GM18511 (cell line): Measurements from ENCODE around the gene PCNT.

Source experiments
- ATAC-seq: cut with Tn5 transposase; IDR thresholded peaks from one replicate; pipeline ENCODE4 v1.9.1; 2021; ENCODE audit warnings: mild to moderate bottlenecking, moderate library complexity; ENCODE audit not compliant: unreplicated experiment

The PCNT gene

GRCh38 chr21:46469275-46469674, 145.3 kb downstream of the PCNT start:
- ATAC-seq: no peak

DNA sequence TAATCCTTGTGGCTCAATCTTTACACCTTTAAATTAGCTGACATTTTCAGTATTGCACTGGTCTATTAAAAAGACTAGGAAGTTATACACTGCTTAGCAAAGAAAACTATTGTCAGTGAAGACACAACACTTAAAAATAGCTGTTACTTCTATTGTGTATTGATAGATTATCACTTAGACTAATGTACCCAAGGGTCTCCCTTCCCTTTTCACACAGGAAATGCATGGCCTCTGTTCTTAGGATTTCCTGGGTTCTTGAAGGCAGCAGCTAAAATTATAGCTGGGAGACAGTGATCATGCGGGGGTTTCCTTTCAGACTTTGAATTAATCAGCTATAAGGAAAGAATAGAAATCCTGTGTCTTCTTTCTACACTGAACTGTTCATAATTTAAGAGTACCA, 147.6 kb downstream of the PCNT start:
- no peak for ATAC-seq

GRCh38 chr21:46472246-46472645, 148.3 kb downstream of the PCNT start:
- no peak for ATAC-seq

DNA sequence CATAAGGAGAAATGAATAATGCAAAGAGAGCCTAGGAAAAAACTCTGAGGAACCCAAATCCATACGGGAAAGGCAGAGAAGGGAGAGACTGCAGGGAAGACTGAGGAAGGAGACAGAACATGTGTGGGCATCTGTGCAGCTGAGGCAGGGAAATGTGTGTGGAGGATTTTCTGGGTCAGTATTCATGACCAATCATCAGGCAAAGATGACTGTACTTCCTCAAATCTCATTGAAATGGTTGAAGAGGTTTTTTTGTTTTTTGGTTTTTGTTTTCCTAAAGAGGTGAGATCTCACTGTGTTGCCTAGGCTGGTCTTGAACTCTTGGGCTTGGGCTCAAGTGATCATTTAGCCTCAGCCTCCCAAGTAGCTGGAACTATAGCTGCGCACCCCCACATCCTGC, 150.4 kb downstream of the PCNT start:
- no peak for ATAC-seq

GRCh38 chr21:46475296-46475695, 151.3 kb downstream of the PCNT start:
- no peak for ATAC-seq

DNA sequence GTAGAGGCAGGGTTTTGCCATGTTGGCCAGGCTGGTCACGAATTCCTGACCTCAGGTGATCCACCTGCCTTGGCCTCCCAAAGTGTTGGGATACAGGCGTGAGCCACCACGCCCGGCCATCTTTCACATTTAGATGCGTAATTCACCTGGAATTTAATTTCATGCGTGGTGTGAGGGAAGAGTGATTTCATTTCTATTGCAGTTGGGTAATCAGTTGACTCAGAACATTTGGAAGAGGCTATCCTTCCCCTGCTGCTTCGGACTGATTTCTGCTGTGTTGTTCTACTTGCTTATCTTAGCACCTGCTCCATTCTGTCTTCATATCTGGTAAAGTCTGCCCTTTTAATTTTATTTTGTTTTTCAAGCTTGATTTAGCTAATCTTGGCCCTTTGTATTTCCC, 153.8 kb downstream of the PCNT start:
- no peak for ATAC-seq

- ATAC-seq: no peak
Measured at GRCh38 chr21:46478910-46479309, 155.0 kb downstream of the PCNT start.

GRCh38 chr21:46480466-46480865, 156.5 kb downstream of the PCNT start:
- ATAC-seq: no peak

- ATAC-seq: no peak
Measured at GRCh38 chr21:46482225-46482845, 158.4 kb downstream of the PCNT start.

DNA sequence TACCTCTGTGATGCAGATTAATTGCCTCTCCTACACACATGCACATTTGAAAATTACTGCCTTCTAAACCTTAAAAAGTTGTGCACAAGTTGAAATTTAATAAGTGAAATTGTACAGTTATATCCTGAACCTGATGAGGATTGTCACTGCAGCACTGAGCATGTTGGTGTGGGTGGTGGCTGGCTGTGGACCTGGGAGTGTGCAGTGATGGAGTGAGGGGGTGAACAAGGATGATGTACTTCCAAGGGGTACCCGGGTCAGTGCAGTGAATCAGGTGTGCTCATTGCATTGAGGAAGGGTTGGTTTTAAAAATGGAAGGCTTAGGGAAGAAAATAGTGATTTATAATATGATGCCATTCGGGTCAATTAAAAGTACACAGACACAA, 158.9 kb downstream of the PCNT start:
- ATAC-seq: no peak

DNA sequence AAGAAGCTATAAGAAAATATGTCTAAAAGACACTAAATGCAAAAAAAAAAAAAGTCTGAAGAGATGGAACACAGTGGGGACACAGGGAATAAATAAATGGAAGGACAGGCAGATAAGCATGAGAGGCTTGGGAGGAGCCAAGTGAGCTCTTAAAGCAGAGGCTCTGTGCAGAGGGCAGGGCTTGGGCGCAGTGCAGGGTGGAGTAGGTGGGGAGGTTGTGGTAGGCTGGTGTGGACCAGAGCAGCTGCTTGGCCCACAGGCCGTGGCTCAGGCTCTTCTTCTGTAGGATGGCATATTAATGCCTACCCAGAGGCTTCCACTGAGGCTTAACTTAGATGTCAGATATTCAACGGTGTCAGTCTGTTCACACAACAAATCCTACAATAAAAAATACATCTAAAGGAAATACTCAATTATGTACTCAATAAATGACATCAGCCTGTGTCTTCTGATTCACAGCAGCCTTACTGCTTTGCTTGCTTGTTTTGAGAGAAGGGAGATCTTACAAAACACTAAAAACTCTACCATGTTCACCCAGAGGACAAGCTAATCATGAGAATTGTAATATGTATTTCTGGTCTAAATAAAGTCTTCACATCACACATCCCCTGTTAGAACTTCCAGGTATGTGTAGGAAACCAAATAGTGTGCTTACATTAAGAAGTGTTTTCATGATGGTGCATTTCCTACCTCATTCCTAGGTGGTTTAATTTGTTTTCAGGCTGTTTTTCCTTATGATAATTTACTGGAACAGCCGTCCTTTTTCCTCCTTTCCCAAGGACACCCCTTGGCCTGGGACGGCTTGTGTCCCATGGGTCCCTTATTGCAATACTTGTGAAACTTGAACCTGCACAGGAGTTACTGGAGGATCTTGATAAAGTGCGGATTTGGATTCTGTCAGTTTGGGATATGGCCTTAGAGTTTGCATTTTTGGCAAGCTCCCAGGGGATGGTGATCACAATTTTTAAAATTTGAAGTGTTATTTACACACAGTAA, 159.6 kb downstream of the PCNT start:
- ATAC-seq: no peak

GRCh38 chr21:46486481-46487126, 162.6 kb downstream of the PCNT start:
- ATAC-seq: no peak

GRCh38 chr21:46489162-46489663, 165.3 kb downstream of the PCNT start:
- no peak for ATAC-seq

GRCh38 chr21:46489800-46490199, 165.8 kb downstream of the PCNT start:
- ATAC-seq: no peak

GRCh38 chr21:46491553-46491952, 167.6 kb downstream of the PCNT start:
- no peak for ATAC-seq

DNA sequence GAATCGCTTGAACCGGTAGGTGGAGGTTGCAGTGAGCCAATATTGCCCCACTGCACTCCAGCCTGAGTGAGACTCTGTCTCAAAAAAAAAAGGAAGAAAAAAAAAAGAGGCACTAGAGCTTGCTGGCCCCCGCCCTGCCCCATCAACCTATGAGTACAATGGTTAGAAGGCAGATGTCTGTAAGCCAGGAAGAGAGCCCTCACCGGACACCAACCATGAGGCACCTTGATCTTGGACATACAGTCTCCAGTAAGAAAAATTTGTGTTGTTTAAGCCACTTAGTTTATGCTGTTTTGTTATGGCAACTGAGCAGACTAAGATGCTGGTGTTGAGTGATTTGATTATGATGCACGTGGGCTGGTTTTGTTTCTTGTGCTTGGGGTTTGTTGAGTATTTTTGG, 168.9 kb downstream of the PCNT start:
- ATAC-seq: no peak

DNA sequence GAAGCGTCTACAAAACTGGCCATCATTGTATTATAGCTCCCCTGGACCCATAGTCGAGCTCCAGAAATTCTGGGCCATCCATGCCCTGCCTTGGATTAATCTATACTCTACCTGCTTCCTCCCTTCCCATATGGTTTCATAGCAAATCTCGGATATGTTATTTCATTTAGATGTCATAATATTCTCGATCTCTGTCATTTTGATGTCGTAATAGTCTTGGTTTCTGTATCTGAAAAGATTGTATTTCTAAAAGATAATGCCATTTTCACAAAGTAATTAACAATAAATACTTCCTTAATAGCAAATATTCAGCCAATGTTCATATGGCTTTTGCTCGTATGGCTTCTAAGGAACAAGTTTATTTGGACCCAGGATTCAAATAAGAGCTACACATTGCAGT, 169.9 kb downstream of the PCNT start:
- no peak for ATAC-seq
